Measurements from ENCODE around the gene MEIS1.

- no peak for TF ChIP-seq CTCF (IDR thresholded peaks at IDR 0.05; ENCODE audit: insufficient read depth, low read depth, low read length)
- no peak for TF ChIP-seq EZH2 (IDR thresholded peaks at IDR 0.05; ENCODE audit: insufficient read depth, low read length)
These were observed 145.5 kb downstream of the MEIS1 start for GRCh38 chr2:66580166-66581049.

Data from astrocyte (in vitro differentiated cells and primary cell).